ENCODE data around the gene SYT6.

Gene SYT6

DNA sequence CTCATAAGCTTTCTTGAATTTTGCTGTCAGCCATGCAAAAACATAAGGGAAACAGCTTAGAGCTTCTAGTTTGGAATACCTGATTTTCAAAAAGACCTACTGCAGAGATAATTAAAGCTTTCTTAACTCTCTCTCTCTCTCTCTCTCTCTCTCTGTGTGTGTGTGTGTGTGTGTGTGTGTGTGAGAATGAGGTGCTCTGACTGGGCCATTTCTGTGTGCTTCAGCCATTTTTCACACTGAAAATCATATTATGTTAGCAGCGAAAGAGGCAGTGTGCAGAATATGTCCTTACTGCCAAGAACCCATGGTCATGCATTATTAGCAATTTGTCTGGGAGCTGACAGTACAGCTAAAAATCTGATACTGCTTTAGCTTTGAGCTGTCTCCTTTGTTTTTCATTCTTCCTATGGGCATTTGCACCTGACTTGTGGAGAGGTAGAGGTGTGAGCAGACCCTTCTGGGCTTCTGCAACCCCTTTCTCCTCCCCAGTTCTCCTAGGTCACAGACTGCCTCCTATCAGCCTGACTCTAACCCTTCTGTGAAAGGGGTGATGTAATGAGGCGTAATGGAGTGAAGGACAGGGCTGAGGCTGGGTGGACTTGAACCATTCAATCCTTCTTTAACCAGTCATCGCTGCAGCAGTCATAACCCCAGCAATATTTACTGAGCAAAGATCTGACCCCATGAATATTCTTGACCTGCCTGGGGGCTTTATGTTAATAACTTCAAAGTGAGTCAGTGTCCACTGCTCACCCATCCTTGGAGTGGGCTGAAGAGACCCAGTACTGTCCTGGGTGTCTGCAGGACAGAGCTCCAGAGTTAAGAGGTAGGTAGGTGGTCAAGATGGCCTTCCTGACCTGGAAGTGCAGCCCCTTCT, 61.2 kb downstream of the SYT6 start:
- DNase-seq (ENCODE audit: low read depth): no peak

GRCh38 chr1:114091711-114092110, 62.0 kb downstream of the SYT6 start:
- DNase-seq (ENCODE audit: low read depth): no peak

DNA sequence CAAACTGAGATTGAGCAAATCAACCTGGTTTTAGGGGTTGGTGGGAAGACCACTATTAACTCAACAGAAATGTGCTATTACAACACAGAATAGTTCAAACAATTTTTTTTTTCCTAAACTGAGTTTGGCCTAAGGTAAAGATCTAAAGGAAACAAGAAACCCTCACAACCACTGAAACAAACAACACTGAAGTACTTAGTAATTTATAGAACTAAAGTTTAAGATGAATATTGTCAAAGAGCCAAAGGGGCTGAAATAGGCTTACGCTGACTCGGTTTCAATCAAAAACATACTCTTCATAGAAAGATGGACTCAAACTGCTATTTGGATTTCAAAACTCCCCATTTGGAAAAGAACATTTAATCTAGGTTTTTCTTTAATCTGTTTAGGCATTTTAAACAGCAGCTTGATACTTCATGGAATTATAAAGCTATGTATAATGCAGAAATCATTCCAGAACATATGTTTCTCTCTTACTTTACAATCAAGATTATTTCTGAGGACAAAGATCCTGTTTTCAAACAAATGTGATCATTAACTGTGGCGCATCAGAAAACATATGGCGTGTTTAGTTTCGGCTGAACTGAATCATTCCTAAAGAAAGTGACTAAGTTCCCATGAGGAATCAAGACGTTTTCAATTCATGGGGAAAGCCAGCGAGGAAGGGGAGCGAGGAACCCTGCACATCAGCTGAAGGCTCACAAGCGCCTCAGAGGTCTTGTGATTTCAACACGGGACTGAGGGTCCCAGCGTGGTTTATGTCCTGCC, 62.7 kb downstream of the SYT6 start:
- DNase-seq (ENCODE audit: low read depth): no peak

- no peak for DNase-seq (ENCODE audit: low read depth)
These were observed 64.0 kb downstream of the SYT6 start for GRCh38 chr1:114089502-114090138.

- DNase-seq (ENCODE audit: low read depth): no peak
These were observed 65.0 kb downstream of the SYT6 start for GRCh38 chr1:114088392-114089299.

GRCh38 chr1:114087495-114087894, 66.2 kb downstream of the SYT6 start:
- DNase-seq (ENCODE audit: low read depth): no peak

- no peak for DNase-seq (ENCODE audit: low read depth)
These were observed 66.9 kb downstream of the SYT6 start for GRCh38 chr1:114086601-114087368.

- no peak for DNase-seq (ENCODE audit: low read depth)
These were observed 70.6 kb downstream of the SYT6 start for GRCh38 chr1:114082867-114083585.

- no peak for DNase-seq (ENCODE audit: low read depth)
These were observed 71.4 kb downstream of the SYT6 start for GRCh38 chr1:114082304-114082630.

- DNase-seq (ENCODE audit: low read depth): no peak
These were observed 72.0 kb downstream of the SYT6 start for GRCh38 chr1:114081437-114082303.

GRCh38 chr1:114080511-114081436, 72.9 kb downstream of the SYT6 start:
- DNase-seq (ENCODE audit: low read depth): no peak

- DNase-seq (ENCODE audit: low read depth): no peak
These were observed 74.0 kb downstream of the SYT6 start for GRCh38 chr1:114079596-114080190.

GRCh38 chr1:114078116-114078515, 75.6 kb downstream of the SYT6 start:
- no peak for DNase-seq (ENCODE audit: low read depth)

DNA sequence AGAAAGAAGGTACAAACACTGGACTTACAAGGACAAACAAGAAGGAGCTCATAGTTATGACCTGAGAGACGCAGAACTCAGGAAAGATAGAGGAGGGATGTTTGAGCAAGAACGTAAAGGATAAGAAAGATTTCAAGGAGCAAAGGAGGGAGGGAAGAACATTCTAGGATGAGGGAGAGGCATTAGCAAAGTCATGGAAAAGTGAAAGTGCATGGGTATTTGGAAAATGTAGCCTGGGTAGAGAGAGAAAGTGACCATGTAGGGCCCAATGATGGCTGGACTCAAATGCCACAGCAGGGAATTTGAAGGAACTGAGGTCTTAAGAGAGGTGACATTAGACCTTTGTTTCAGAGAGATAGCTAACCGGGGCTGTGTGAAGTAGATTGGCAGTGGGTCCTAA, 76.5 kb downstream of the SYT6 start:
- DNase-seq (ENCODE audit: low read depth): no peak

GRCh38 chr1:114076308-114076707, 77.4 kb downstream of the SYT6 start:
- DNase-seq (ENCODE audit: low read depth): no peak

GRCh38 chr1:114075546-114076242, 78.0 kb downstream of the SYT6 start:
- DNase-seq (ENCODE audit: low read depth): no peak

- no peak for DNase-seq (ENCODE audit: low read depth)
These were observed 78.6 kb downstream of the SYT6 start for GRCh38 chr1:114075105-114075504.
